Effector CD4-positive, alpha-beta T cell (primary cell): ENCODE results near the gene TRPM1. TPM values are rescaled to one million over a fixed set of nuclear protein-coding genes. Genes with fewer than 3 reads are reported as not detected.
A peak's percentile ranks its signal among the peaks of the same experiment; 100 is the strongest.

ENCODE experiments used
- DNase-seq: peaks from one replicate; pipeline ENCODE4 v3.0.0-alpha.2; 2020
- total RNA-seq: gene quantifications from one replicate; lab custom pipeline; 2026; lab: John Stamatoyannopoulos, UW

TRPM1 gene
- total RNA-seq = not detected

DNA sequence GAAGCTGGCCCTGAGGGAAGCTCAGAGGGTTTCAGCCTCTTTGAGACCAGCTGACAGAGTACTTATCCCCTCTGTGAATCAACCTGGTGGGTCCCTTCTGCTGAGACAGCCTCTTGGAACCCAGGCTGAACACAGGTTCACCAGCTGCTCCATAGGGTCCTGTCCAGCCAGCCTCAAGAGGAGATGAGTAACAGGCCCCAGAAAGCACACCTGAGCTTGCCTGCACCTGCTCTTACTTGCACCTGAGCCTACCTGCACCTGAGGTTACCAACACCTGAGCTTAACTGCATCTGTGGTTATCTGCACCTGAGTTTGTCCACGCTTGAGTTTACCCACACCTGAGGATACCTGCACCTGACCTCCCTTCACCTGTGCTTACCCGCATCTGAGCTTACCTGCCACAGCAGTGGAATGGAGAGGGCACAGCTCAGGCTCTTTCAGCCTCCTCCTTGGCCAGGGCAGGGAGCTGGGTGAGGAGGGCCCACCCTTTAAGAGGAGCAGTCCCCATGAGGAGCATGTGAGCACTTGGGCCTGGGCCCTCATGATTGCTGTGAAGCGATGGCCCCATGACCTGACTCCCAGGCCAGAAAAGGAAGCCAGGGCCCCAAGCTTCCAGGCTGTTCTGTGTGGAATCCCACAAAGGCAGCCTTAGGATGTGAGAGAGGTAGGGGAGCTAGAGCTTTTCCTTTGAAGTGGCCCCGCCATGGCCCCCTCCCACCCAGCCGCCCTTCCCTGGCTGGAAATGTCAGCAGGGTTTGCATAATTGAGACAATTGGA is at the start of gene TRPM1:
TSS of gene TRPM1 (minus strand) at position 464 of the 777 bp plus-strand sequence. CDS start 20,370 bp downstream, outside the sequence.
- DNase-seq = no peak

DNA sequence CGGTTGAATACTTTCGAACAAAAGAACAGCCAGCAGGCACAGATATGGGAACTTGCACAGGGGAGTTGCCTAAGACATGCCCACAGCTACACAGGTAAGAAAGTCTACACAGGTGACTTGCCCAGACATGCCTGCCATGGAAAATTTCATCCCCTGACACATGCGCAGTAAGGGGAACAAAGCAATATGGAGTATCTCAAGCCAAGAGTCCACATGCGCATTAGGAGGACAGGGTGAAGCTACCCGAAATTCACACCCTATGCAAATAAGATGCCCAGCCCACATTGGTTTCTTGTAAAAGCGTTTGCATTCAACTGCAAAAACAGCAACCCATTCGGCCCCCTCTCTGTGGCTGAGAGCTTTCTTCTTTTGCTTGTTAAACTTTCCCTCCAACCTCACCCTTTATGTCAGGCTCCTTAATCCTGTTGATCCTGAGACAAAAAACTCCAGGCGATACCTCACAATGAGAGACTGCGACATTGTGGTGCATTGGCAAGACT is 49.3 kb upstream of the TRPM1 start:
- no peak for DNase-seq

DNA sequence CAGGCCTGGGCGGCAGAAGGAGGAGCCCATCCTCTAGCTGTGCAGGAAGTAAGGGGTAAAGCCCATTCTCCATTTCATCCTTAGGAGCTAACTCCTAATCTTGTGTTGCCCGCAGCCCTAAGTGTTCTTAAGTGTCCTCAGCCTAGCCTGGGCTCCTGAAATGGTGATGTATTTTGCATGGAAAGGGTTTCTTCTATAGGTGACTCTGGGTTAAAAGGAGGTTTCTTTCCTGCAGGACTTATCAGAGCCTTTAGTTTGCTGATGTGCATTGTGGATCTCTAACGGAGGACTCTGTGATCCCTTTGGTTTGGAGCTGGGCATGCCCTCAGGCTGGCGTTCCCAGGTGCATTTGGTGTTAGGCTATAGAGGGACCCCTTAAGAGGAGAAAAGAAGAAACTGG is 48.5 kb upstream of the TRPM1 start:
- DNase-seq = no peak

DNA sequence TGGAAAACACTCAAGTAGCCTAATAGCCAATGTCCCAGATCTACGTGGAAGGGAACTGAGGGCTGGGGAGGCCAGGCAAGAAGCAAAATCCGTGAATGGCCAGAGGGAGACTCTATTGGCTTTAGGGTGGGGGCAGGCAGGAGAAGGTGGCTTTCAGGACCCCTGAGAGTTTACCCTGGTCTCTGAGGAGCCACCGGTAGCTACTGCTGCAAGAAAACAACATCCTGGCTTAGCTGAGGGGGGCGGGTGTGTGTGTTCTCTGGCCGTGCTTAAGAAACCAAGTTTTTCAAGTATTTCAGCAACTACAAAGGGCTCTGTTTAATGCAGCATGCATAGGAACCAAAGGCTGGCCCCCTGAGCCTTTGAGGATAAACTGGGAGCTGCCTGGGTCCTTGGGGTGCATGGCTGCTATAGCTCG is 47.6 kb upstream of the TRPM1 start:
- no peak for DNase-seq

DNA sequence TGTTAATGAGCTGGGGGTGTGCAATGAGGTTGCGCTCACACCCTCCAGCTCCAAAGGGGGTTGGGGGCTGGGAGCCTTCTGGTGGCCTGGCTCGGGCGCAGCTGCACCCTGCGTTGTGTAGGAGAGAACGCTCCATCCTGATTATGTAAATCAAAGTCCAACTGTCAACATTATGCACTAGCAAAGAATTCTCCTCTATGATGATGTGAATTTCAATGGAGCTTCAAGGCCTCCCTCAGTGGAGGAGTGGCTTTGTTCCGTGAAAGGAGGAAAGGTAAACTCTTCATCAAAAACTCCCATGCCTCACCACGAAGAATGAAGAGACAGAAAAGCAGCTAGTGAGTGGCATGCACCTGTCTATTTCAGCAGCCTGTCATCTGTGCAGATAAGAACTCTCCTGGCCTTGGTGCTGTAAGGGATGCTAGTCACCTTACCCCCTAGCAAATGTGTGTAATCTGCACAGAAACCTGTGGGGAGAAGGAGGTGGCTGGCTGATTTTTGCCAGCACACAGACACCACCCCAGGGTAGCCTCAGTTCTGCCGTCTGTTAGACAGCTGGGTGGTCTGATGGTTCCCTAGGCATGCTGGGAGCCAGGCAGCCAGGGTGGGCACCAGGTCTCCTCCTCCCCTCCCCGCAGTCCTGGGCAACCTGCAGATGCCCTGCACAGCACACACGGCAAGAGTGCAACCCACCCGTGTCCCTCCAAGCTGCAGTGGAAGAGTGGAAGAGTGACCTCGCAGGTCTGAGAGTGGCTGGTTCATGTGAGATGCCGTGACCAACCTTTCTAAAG is 47.0 kb upstream of the TRPM1 start:
- DNase-seq = no peak

DNA sequence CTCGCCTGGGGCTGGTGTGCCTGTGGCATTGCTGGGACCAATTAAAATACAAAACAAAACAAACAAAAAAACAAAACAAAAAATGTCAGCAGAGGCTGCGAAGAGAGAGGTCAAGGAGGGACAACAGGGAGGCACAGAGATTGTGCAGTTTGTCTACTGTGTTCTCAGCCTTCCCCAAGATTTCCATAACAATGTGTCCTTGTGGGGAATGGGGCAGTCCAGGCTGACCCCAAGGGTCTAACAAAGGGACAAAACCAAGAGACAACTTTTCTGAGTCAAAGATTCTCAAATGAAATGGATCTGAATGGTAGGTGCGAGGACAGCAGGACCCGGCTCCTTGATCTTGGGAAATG is 46.4 kb upstream of the TRPM1 start:
- DNase-seq = no peak

DNA sequence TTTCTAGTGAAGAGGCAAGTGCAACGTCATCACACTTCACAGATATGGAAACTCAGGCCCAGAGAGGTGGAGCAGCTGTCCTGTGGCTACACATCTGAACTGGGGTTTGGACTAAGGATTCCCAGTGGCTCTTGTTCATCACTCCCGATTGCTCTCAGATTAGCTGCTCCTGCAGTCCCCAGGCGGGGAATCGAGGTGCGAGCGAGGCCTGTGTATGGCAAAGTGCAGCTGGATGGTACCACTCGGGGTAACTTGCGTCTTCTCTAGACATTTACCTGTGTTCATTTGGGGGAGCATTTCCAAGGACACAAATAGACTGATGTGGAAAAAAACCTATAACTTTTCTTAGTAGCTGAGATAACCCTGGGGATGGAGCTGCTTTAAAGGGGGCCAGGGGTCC is 45.9 kb upstream of the TRPM1 start:
- no peak for DNase-seq

DNA sequence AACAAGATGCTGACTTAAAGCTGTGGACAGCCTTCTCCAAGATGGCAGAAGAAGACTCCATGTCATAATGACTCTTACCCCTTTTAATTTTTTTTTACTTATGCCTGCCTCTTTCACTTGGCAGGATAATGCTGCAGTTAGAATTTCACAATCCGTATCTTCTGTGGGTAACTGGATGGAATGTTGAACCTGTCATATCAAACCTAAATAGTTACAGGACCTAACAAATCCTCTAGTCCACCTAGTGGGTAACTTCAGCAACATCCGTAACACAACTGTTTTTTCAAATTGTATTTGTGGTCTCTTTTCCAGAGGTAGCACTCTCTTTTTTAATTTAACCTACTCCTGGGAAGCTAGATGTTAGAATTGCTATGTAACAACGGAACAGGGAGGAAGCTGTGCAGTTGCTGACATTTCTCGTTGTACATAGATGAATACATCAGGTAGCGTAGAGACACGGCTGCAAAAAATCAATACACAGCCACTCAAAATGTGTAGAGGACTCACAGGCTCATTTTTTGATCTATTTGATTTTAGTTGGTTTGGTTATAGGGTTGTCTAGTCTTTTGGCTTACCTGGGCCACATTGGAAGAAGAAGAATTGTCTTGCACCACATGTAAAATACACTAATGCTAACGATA is 43.9 kb upstream of the TRPM1 start:
- no peak for DNase-seq

DNA sequence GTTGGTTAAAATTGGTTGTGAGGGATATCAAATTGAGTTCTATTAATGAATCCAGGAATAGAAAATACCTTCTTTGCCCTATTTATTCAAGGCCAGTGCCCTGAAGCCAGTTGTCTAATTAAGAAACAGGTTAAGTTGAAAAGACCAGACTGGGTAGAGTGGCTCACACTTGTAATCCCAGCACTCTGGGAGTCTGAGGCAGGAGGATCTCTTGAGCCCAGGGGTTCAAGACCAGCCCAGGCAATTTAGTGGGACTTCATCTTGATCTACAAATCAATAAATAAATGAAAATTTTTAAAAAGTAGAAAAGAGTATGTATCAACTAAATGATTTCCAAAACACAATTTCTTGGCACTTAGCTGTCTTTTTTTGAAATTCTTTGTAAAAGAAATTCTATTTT is 40.3 kb upstream of the TRPM1 start:
- DNase-seq = no peak

DNA sequence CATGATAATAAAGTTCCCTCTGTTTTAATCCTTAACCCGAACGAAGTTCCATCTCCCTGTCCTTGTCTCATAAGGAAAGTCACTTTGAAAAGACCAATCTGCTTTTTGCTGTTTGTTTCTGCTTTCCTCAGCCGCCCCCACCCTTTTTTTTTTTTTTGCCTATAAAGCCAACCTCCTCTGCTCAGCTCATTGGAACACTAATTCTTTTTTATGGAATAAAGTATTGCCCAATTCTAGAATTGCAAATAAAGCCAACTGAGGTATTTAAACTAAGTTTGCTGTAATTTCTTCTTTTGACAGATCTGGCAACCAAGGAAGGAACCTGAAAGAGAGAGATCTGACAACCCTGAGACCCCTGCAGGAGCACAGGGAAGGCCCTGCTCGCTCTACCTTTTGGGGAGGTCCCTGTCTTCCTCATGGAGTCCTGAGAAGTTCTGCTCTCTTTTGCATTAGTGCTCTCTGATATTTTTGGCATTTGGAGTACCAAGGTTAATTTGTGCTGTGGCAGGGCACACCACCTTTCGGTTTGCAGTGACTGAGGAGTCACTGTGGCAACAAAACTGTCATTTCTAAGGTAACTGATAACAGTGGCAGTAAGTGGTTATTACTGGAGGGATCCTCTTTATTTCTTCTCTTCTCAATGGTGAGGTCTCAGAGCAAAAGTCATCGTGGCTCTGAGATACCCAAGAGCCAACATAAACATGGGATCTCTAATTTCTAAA is 35.2 kb upstream of the TRPM1 start:
- DNase-seq = no peak

DNA sequence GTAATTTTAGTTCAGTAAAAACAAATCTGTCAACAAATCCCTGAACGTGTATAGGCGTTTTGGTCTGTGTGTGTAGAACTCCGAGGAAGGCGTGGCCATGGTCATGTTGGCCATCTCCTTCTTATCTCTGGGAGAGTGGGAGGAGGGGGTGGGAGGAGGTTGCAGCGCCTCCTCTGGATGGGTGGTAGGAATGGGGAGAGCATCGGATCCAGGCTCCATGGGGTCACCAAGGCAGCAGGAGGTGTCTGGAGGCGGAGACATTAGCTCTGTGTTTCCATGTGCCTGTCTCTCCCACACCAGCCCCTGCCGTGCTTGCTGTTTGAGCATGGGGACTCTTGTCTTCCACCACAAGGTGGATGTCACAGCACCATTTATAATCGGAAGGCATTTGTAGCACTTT is 34.5 kb upstream of the TRPM1 start:
- DNase-seq = no peak

DNA sequence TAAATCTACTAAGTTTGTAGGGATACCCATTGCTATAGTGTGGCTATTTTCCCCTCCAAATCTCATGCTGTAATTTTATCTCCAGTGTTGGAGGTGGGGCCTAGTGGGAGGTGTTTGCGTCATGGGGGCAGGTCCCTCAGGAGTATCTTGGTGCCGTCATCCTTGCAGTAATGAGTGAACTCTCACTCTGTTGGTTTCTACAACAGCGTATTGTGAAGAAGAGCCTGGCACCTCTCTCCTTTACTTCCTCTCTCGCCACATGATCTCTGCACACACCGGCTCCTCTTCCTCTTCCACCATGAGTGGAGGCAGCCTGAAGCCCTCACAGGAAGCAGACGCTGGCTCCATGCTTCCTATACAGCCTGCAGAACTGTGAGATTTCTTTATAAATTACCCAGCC is 34.0 kb upstream of the TRPM1 start:
- DNase-seq = no peak

DNA sequence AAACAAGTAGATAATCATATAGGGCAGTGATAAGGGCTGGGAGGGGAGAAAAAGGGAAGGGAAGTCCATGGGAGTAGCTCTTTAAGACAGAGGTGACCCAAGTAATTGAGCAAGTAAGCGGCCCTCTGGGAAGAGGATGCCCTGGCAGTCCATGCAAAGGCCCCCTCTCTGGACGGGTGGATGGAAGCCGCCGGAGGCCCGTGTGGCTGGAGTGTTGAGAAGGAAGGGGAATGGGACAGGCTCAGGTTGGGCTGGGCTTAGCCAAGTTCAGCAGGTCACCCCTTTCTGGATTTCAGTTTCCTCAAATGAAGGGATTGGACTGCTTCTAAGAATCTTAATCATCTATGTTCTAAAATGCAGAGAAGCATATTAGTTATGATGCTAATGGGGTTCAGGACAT is 32.4 kb upstream of the TRPM1 start:
- DNase-seq = no peak

DNA sequence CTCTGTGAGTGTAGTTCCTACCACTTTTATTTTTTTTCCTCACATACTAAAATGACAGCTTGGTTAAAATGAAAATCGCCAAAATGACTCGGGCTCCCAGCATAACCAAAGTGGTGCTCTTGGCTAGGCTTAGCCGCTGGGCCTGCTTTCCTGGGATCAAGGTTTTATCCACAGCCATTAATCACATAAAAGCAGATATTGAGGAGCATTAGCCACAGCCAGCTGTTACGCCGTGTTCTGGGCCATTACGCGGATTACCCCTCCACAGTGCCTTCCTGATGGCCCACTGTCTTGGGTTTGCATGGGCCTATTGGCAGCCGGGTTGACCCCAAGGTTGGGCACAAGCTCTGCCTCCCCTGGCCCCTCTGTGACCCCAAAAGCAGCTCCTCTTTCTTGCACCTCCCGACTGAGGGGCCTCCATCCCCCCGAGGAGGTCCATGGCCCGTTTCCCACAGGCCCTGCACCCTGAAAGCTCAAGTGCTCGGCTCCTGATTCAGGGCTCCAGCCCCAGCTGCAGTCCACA is 30.4 kb upstream of the TRPM1 start:
- DNase-seq = no peak

DNA sequence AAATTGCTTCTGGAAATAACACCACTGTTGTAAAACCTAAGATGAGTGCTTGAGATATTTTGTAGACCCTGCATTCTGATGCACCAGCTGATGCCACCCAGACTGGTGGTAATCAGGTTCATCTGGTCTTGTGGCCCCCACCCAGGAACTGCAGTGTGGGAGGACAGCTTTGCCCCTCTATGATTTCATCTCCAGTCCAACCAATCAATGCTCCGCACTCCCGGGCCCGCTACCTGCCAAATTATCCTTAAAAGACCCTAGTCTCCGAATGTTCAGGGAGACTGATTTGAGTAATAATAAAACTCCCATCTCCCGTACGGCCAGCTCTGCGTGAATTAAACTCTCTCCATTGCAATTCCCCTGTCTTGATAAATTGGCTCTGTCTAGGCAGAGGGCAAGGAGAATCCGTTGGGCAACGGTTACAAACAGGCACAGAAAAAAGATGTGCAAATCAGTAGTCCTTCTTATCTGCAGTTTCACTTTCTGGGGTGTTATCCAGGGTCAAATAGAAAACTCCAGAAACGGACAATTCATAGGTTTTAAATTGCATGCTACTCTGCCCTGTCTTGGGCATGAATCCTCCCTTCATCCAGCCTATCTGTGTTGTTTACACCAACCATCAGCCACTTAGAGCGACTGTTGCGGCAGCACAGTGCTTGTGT is 29.2 kb upstream of the TRPM1 start:
- DNase-seq = no peak

DNA sequence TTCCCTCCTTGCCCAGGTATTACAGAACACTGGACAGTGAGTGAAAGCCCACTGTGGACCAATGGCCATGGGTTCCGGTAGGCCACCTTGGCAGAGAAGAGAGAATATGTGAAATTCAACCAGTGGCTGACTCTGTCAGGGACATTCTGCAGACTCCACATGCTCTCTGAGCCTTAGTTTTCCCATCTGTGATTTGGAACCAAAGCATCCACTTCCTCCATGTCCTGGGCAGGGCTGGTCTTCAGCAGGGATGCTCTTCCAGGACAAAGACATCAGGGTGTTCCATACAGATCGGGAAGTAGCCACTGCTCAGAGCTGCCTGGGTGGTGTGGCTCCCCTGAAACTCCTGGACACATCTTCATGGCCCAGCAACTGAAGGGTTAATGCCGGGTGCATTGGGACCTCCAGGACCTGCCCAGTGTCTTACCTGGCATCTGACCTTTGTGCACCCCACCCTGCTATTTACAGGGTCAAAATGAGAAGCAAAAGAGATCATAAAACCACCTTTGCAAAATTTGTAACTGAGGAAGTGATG is 28.3 kb upstream of the TRPM1 start:
- no peak for DNase-seq

DNA sequence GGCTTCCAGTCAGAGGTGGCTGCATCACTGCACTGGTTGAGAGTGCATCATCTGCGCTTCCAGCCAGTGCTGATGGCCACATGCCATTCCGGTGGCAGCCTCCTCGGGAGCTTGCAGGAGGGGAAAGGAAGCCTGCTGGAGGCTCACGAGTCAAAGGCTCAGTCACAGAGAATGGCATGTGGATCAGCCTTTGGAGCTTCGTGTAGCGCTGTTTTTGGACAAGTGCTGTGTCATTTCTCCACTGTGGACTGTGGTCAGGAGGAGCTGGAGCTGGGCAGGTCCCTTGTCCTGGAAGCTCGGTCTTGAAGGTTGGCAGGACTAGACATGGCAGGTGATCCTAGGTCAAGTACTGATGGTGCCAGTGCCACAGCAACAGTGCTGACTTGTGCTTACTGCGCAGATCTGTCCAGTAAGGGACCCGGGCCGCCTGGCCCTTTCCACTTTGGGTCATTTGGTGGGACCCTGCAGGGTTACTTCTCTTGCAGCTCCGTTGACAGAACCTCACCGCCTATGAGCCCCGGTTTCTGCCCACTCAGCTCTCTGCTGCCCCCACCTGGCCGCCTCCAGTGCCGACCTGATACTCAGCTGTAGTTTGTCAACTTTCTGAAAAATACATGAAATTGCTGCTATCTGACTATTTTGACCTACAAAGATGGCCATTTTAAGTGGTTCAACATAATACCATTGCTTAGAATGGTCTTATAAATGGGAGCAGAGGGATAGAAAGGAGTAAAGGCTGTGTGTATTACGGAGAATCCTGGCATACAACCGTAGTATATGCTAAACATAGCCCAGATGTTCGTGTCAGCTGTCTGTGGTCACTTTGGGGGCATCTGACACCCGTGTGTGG is 27.6 kb upstream of the TRPM1 start:
- peak; percentile 64 for DNase-seq

DNA sequence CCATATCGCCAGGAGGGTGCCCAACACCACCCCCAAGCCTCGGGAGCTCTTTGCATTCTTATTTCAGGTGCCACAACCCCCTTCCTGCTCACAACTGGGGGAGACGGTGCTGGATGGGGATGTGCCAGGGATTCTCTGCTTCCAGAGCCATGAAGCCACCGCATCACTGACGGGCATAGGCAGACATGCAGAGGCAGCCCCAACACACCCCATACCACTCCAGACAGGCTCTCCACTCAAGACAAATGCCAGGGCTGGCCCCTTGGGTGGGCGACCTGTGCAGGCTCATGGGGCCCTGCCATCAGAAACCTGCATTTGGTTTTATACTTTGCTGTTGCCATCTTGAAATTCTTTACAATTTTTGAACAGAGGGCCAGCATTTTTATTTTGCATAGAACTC is 27.0 kb upstream of the TRPM1 start:
- DNase-seq = no peak

DNA sequence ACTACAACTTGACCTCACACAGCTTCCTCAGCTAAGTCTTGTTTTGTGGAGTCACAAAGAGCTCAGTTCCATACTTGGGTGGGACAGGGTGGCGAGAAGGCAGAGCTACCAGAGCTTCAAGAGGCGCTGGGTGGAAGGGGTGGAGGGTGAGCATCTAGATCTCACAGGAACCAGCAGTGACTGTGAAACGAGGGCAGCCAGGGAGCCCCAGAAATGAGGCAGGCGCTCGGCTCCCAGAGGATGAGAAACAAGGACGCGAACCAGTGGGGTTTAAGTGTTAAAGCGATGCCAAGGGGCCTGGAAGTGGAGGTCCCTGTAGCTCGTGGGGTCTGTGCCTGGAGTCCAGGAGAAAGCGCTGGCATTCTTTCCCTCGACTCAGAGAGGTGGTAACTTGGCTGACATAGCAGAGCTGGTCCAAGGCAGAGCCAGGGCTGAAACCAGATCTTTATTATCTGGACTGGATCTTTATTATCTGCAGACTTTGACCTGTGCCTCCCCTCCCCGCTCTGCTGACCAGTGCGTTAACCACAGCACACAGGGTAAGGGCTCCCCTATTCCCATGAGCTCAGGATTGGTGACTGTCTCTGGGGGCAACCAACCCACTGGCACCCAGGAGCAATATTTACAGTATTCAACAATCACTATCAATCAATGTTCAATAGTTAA is 26.2 kb upstream of the TRPM1 start:
- DNase-seq = no peak

DNA sequence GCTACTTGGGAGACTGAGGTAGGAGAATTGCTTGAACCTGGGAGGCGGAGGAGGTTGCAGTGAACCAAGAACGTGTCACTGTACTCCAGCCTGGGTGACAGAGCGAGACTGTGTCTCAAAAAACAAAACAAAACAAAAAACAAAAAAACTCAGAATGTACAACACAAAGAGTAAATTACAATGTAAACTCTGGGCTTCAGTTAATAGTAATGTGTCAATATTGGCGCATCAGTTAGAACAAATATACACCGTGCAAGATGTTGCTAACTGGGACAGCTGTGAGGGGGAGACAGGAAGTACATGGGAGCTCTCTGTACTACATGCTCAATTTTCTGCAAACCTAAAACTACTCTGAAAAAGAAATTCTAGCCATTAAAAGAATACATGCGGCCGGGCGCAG is 23.5 kb upstream of the TRPM1 start:
- no peak for DNase-seq
